NCI-H526 (cell line): ENCODE measurements around the gene AHDC1.
"Not testable (repeated sequence)": the region's sequence is repeated elsewhere in the genome, so short reads cannot be mapped to it uniquely, and the experiment has no call there.

ENCODE experiments used
- DNase-seq, 2 experiments: peaks; one replicate each; lab custom pipeline; 2025; lab: John Stamatoyannopoulos, UW

AHDC1 gene

GRCh38 chr1:27632387-27633297, 28.7 kb upstream of the AHDC1 start:
- no peak for DNase-seq

GRCh38 chr1:27630859-27631491, 27.0 kb upstream of the AHDC1 start:
- peak; percentile 41 to 68 for DNase-seq

GRCh38 chr1:27628712-27629111, 24.8 kb upstream of the AHDC1 start:
- no peak for DNase-seq

GRCh38 chr1:27627733-27628132, 23.8 kb upstream of the AHDC1 start:
- DNase-seq = not testable (repeated sequence)

- DNase-seq = no peak
These were observed 23.1 kb upstream of the AHDC1 start for GRCh38 chr1:27627061-27627460.

GRCh38 chr1:27626031-27626935, 22.3 kb upstream of the AHDC1 start:
- no peak for DNase-seq

GRCh38 chr1:27624467-27625178, 20.7 kb upstream of the AHDC1 start:
- no peak for DNase-seq

GRCh38 chr1:27623327-27624212, 19.6 kb upstream of the AHDC1 start:
- DNase-seq = no peak

GRCh38 chr1:27622828-27623227, 18.9 kb upstream of the AHDC1 start:
- no peak for DNase-seq

- DNase-seq = no peak
These were observed 17.3 kb upstream of the AHDC1 start for GRCh38 chr1:27621051-27621920.

GRCh38 chr1:27619782-27620438, 16.0 kb upstream of the AHDC1 start:
- DNase-seq = not testable (repeated sequence)

- DNase-seq = no peak
These were observed 14.6 kb upstream of the AHDC1 start for GRCh38 chr1:27618341-27619082.

- DNase-seq = no peak
These were observed 13.5 kb upstream of the AHDC1 start for GRCh38 chr1:27617420-27617819.

- no peak for DNase-seq
These were observed 12.5 kb upstream of the AHDC1 start for GRCh38 chr1:27616441-27616840.

- DNase-seq = no peak
These were observed 11.6 kb upstream of the AHDC1 start for GRCh38 chr1:27615346-27616192.

GRCh38 chr1:27614625-27615344, 10.8 kb upstream of the AHDC1 start:
- DNase-seq = no peak
